Right lobe of liver (tissue), 4 donors: ENCODE measurements around the gene RASA4B.
"Not testable (repeated sequence)": the region's sequence is repeated elsewhere in the genome, so short reads cannot be mapped to it uniquely, and the experiment has no call there.

Experiments used
- POLR2A ChIP-seq: fragments of 450-650 bp; IDR thresholded peaks from one replicate; pipeline ENCODE4 v1.6.1; 2017; ENCODE audit warnings: antibody characterized with exemption, mild to moderate bottlenecking
- TF ChIP-seq, protein P1 (sequence below), 4 donors: fragments of 200-600 bp in 3 of 4; fragments of 450-650 bp in 1 of 4; IDR thresholded peaks; one replicate each; pipeline versions ENCODE4 v1.5.1 to v1.8.0; 2016 to 2022; ENCODE audit warnings: antibody characterized with exemption in 4 of 4, mild to moderate bottlenecking in 2 of 4
- donor health status: DM: no; HTN: no; CAD: no.
- donor health status: DM: no; HTN: no; CAD: no.
- donor health status: DM: no; HTN: yes; CAD: no.

DNA sequence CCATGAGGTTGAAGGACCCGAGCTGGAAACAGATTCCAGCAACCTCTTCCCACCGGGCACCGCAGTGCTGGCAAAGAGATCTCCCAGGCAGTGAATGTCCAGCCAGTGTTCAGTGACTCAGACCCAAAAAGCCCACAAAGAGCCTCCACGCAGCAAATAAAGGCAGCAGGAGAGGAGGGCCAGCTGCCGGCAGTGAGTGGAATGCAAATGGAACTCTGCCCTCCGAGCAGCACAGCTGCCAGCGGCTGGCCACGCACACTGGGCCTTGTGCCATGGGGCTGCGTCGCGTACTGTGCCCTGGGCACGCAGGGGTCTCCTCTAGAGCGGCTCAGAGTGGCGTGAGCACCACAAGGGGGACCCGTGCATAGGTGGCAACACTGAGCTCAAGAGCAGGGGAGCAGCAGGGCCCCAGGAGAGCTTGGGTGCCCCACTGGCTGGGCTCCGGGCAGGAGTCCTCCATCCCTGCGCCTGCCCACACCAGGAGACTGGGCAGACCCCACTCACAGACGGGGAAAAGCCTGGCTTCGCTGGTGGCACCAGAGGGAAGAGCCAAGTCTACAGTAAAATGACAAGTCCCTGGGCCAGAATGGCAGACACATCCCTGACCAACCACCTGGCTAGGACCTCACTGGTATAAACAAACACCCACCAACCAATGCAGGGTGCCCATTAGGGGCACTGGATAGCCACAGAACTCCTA is 42.7 kb downstream of the RASA4B start:
- TF ChIP-seq, protein P1, sequence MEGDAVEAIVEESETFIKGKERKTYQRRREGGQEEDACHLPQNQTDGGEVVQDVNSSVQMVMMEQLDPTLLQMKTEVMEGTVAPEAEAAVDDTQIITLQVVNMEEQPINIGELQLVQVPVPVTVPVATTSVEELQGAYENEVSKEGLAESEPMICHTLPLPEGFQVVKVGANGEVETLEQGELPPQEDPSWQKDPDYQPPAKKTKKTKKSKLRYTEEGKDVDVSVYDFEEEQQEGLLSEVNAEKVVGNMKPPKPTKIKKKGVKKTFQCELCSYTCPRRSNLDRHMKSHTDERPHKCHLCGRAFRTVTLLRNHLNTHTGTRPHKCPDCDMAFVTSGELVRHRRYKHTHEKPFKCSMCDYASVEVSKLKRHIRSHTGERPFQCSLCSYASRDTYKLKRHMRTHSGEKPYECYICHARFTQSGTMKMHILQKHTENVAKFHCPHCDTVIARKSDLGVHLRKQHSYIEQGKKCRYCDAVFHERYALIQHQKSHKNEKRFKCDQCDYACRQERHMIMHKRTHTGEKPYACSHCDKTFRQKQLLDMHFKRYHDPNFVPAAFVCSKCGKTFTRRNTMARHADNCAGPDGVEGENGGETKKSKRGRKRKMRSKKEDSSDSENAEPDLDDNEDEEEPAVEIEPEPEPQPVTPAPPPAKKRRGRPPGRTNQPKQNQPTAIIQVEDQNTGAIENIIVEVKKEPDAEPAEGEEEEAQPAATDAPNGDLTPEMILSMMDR (IDR thresholded peaks at IDR 0.05), result not testable (repeated sequence)
- TF ChIP-seq POLR2A, result not testable (repeated sequence)
